H1 (cell line): Measurements from ENCODE around the gene DARS1.

ENCODE experiments used
- CEBPB ChIP-seq: IDR thresholded peaks from 2 replicates; pipeline ENCODE4 v1.6.1; 2012; ENCODE audit warnings: low read depth, low read length
- EP300 ChIP-seq, 2 experiments: IDR thresholded peaks; 1 replicate in 1 of 2; 2 replicates in 1 of 2; pipeline ENCODE4 v1.6.1; 2011 to 2012; ENCODE audit warnings: low read depth in 2 of 2, low read length in 2 of 2, mild to moderate bottlenecking in 2 of 2, borderline replicate concordance in 1 of 2, inconsistent platforms in 1 of 2, moderate library complexity in 1 of 2
- EZH2 ChIP-seq: fragments of 200-600 bp; sonication (generic); IDR thresholded peaks from 2 replicates; pipeline ENCODE4 v1.7.1; 2012; ENCODE audit warnings: low read depth, mild to moderate bottlenecking, moderate library complexity, low read length, inconsistent platforms; ENCODE audit not compliant: severe bottlenecking
- POLR2A ChIP-seq, 2 experiments: IDR thresholded peaks; 1 replicate in 1 of 2; 2 replicates in 1 of 2; pipeline ENCODE4 v1.6.1; 2011; ENCODE audit warnings: low read depth in 2 of 2, low read length in 2 of 2, mild to moderate bottlenecking in 2 of 2; ENCODE audit errors: control extremely low read depth in 1 of 2
- POLR2AphosphoS5 ChIP-seq: IDR thresholded peaks from 2 replicates; pipeline ENCODE4 v1.6.1; 2011; ENCODE audit warnings: low read depth, low read length
- SIN3A ChIP-seq, 2 experiments: IDR thresholded peaks in 1 of 2; conservative IDR thresholded peaks in 1 of 2; 2 replicates each; pipeline ENCODE4 v1.6.1; 2011 to 2012; ENCODE audit warnings: low read length in 2 of 2, improper control_type of control experiment in 1 of 2, low read depth in 1 of 2, mild to moderate bottlenecking in 1 of 2
- TCF12 ChIP-seq: IDR thresholded peaks from 2 replicates; pipeline ENCODE4 v1.6.1; 2011; ENCODE audit warnings: low read depth, mild to moderate bottlenecking, low read length
- TF ChIP-seq, protein P1 (sequence below), 3 experiments: IDR thresholded peaks; 1 replicate in 2 of 3; 2 replicates in 1 of 3; pipeline versions ENCODE4 v1.5.1 to v1.6.1; 2011; ENCODE audit warnings: low read length in 3 of 3, mild to moderate bottlenecking in 3 of 3, inconsistent platforms in 2 of 3, low read depth in 1 of 3, moderate library complexity in 1 of 3; ENCODE audit not compliant: insufficient read depth in 1 of 3; ENCODE audit errors: control extremely low read depth in 1 of 3
- TF ChIP-seq, protein P2 (sequence below): IDR thresholded peaks from 2 replicates; pipeline ENCODE4 v1.6.1; 2012; ENCODE audit warnings: inconsistent platforms

DNA sequence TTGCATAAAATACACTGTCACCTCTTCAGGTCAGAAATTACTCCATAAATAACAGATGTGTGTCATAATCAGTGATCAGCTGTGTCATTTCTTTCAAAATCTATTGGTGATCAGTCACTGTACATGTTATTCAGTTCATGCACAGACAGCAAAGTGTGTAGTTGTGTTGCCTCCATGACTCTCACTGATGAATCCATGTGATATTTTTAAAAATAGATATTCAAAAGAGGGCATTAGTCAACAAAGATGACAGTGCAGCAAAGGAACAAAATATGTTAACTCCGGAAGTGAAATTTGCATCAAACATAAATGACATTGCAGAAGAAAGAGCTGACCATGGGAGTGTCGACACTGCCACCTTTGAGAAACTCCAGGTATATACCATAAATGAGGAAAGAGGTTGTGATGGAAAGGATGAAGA, 92.0 kb downstream of the DARS1 start:
- TF ChIP-seq, protein P1, sequence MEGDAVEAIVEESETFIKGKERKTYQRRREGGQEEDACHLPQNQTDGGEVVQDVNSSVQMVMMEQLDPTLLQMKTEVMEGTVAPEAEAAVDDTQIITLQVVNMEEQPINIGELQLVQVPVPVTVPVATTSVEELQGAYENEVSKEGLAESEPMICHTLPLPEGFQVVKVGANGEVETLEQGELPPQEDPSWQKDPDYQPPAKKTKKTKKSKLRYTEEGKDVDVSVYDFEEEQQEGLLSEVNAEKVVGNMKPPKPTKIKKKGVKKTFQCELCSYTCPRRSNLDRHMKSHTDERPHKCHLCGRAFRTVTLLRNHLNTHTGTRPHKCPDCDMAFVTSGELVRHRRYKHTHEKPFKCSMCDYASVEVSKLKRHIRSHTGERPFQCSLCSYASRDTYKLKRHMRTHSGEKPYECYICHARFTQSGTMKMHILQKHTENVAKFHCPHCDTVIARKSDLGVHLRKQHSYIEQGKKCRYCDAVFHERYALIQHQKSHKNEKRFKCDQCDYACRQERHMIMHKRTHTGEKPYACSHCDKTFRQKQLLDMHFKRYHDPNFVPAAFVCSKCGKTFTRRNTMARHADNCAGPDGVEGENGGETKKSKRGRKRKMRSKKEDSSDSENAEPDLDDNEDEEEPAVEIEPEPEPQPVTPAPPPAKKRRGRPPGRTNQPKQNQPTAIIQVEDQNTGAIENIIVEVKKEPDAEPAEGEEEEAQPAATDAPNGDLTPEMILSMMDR (IDR thresholded peaks at IDR 0.05; ENCODE audit: control extremely low read depth in 1 of 3, insufficient read depth in 1 of 3, low read depth in 1 of 3, low read length in 3 of 3) = no peak
- no peak for TF ChIP-seq POLR2A (IDR thresholded peaks at IDR 0.05; ENCODE audit: control extremely low read depth in 1 of 2, low read depth in 2 of 2, low read length in 2 of 2)
- no peak for TF ChIP-seq TCF12
- TF ChIP-seq POLR2AphosphoS5 = no peak
- TF ChIP-seq SIN3A (conservative IDR thresholded peaks at IDR 0.05 in 1 of 2, IDR thresholded peaks at IDR 0.05 in 1 of 2; ENCODE audit: low read depth in 1 of 2, low read length in 2 of 2) = no peak
- no peak for TF ChIP-seq EZH2
- TF ChIP-seq CEBPB = no peak
- TF ChIP-seq, protein P2, sequence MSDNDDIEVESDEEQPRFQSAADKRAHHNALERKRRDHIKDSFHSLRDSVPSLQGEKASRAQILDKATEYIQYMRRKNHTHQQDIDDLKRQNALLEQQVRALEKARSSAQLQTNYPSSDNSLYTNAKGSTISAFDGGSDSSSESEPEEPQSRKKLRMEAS = no peak
- TF ChIP-seq EP300 (IDR thresholded peaks at IDR 0.05; ENCODE audit: borderline replicate concordance in 1 of 2, low read depth in 2 of 2, low read length in 2 of 2) = no peak
